IMR-90 (cell line): ENCODE data around the gene NXPH4. TPM values are rescaled to one million over a fixed set of nuclear protein-coding genes. Genes with fewer than 3 reads are reported as not detected.

Source experiments
- ATAC-seq: fragments of 200-7000 bp; cut with Tn5 transposase; 2 replicates; pipeline ENCODE4 v1.9.1; 2020; ENCODE audit warnings: low read depth, mild to moderate bottlenecking, moderate library complexity
- BruUV-seq: library from RNA; stranded (reverse); fragments of 400-500 nt; replicated peaks from 2 replicates; lab custom pipeline; 2021; lab: Mats Ljungman, UMichigan
- CTCF ChIA-PET: fragments of 300-600 bp; formaldehyde crosslinking; extraction: SDS; loops from one replicate; lab custom pipeline; 2021; ENCODE audit warnings: antibody characterized with exemption; lab: Yijun Ruan, JAX
- POLR2A ChIA-PET: fragments of 300-600 bp; sonication (Branson Sonifier 250); formaldehyde crosslinking; loops from one replicate; lab custom pipeline; 2022; ENCODE audit warnings: antibody characterized with exemption; ENCODE audit not compliant: unreplicated experiment; lab: Charles Lee
- DNase-seq: peaks from one replicate; pipeline ENCODE4 v3.0.0; 2013
- H2AFZ ChIP-seq: replicated peaks from 2 replicates; pipeline ENCODE3; 2013; ENCODE audit warnings: low read length, mild to moderate bottlenecking; ENCODE audit not compliant: poor library complexity
- H2AK5ac ChIP-seq: 2 replicates; pipeline ENCODE4 v1.6.1; 2013; ENCODE audit warnings: low read depth, low read length, inconsistent platforms
- H2AK9ac ChIP-seq: replicated peaks from 2 replicates; pipeline ENCODE3; 2013; ENCODE audit warnings: mild to moderate bottlenecking, low read depth, low read length, moderate library complexity; ENCODE audit not compliant: poor library complexity
- H2BK120ac ChIP-seq: 2 replicates; pipeline ENCODE4 v1.6.1; 2013; ENCODE audit warnings: low read depth, low read length, inconsistent platforms
- H2BK15ac ChIP-seq: 3 replicates; pipeline ENCODE4 v1.6.1; 2013; ENCODE audit warnings: low read depth, low read length, inconsistent platforms
- H2BK20ac ChIP-seq: 2 replicates; pipeline ENCODE4 v1.6.1; 2013; ENCODE audit warnings: low read depth, mild to moderate bottlenecking, inconsistent platforms, low read length, moderate library complexity
- H2BK5ac ChIP-seq: 2 replicates; pipeline ENCODE4 v1.6.1; 2013; ENCODE audit warnings: mild to moderate bottlenecking, low read depth, low read length, inconsistent platforms; ENCODE audit not compliant: poor library complexity, severe bottlenecking
- H3K14ac ChIP-seq: replicated peaks from 2 replicates; pipeline ENCODE4 v1.6.1; 2013; ENCODE audit warnings: low read depth, low read length, inconsistent platforms
- H3K18ac ChIP-seq: 2 replicates; pipeline ENCODE4 v1.6.1; 2013; ENCODE audit warnings: low read depth, low read length, control low read depth
- H3K23ac ChIP-seq: 2 replicates; pipeline ENCODE4 v1.6.1; 2013; ENCODE audit warnings: low read depth, low read length, inconsistent platforms
- H3K27ac ChIP-seq: 2 replicates; pipeline ENCODE4 v1.5.1; 2013; ENCODE audit warnings: mild to moderate bottlenecking, control low read depth, low read length; ENCODE audit not compliant: insufficient read depth
- H3K27me3 ChIP-seq: 2 replicates; pipeline ENCODE4 v1.6.1; 2013; ENCODE audit warnings: low read length; ENCODE audit not compliant: control insufficient read depth, insufficient read depth
- H3K36me3 ChIP-seq: 2 replicates; pipeline ENCODE4 v1.6.1; 2013; ENCODE audit warnings: low read length, mixed read lengths; ENCODE audit not compliant: control insufficient read depth, insufficient read depth
- H3K4ac ChIP-seq: 2 replicates; pipeline ENCODE4 v1.6.1; 2013; ENCODE audit warnings: low read depth, low read length, inconsistent platforms
- H3K4me1 ChIP-seq: 2 replicates; pipeline ENCODE4 v1.6.1; 2013; ENCODE audit warnings: low read length, mixed read lengths; ENCODE audit not compliant: control insufficient read depth, insufficient read depth
- H3K4me2 ChIP-seq: 2 replicates; pipeline ENCODE4 v1.6.1; 2013; ENCODE audit warnings: low read depth, mild to moderate bottlenecking, control low read depth, low read length, moderate library complexity
- H3K4me3 ChIP-seq: 2 replicates; pipeline ENCODE4 v1.5.1; 2013; ENCODE audit warnings: low read depth, mild to moderate bottlenecking, control low read depth, low read length, moderate library complexity; ENCODE audit not compliant: insufficient read depth
- H3K56ac ChIP-seq: 2 replicates; pipeline ENCODE4 v1.6.1; 2013; ENCODE audit warnings: low read length, inconsistent platforms; ENCODE audit not compliant: insufficient read depth; ENCODE audit errors: extremely low read depth
- H3K79me1 ChIP-seq, 2 experiments: 2 replicates each; pipeline ENCODE4 v1.6.1; 2013; ENCODE audit warnings: low read length in 2 of 2, inconsistent platforms in 1 of 2, low read depth in 1 of 2
- H3K9ac ChIP-seq: 2 replicates; pipeline ENCODE4 v1.6.1; 2013; ENCODE audit warnings: low read depth, low read length, control low read depth
- H3K9me1 ChIP-seq: 2 replicates; pipeline ENCODE4 v1.6.1; 2013; ENCODE audit warnings: low read length, inconsistent platforms; ENCODE audit not compliant: insufficient read depth
- H3K9me3 ChIP-seq: 2 replicates; pipeline ENCODE4 v1.6.1; 2013; ENCODE audit warnings: low read length; ENCODE audit not compliant: control insufficient read depth, insufficient read depth
- H4K20me1 ChIP-seq: 2 replicates; pipeline ENCODE4 v1.6.1; 2013; ENCODE audit warnings: low read length, inconsistent platforms; ENCODE audit not compliant: insufficient read depth
- H4K5ac ChIP-seq: 2 replicates; pipeline ENCODE4 v1.6.1; 2013; ENCODE audit warnings: mild to moderate bottlenecking, low read depth, low read length, control low read depth
- H4K8ac ChIP-seq, 2 experiments: 2 replicates each; pipeline ENCODE4 v1.6.1; 2013; ENCODE audit warnings: low read depth in 2 of 2, low read length in 2 of 2, control low read depth in 1 of 2, inconsistent platforms in 1 of 2
- H4K91ac ChIP-seq: 2 replicates; pipeline ENCODE4 v1.6.1; 2013; ENCODE audit warnings: low read depth, low read length, inconsistent platforms; ENCODE audit not compliant: insufficient read depth
- CEBPB ChIP-seq: IDR thresholded peaks from 2 replicates; pipeline ENCODE4 v1.6.1; 2012; ENCODE audit warnings: low read depth, low read length, improper control_type of control experiment
- CHD1 ChIP-seq: IDR thresholded peaks from 2 replicates; pipeline ENCODE4 v1.6.1; 2012; ENCODE audit warnings: low read depth, low read length, improper control_type of control experiment
- CTCF ChIP-seq: conservative IDR thresholded peaks from 2 replicates; pipeline ENCODE4 v1.5.1; 2012; ENCODE audit warnings: mild to moderate bottlenecking, low read depth, low read length, improper control_type of control experiment
- ELK1 ChIP-seq: fragments of 150-350 bp; IDR thresholded peaks from 2 replicates; pipeline ENCODE4 v1.6.1; 2016; ENCODE audit warnings: low read depth, mild to moderate bottlenecking, low read length, moderate library complexity, borderline replicate concordance
- MAFK ChIP-seq: IDR thresholded peaks from 2 replicates; pipeline ENCODE4 v1.6.1; 2012; ENCODE audit warnings: low read depth, low read length, improper control_type of control experiment
- MAZ ChIP-seq: IDR thresholded peaks from 2 replicates; pipeline ENCODE4 v1.6.1; 2012; ENCODE audit warnings: low read depth, mild to moderate bottlenecking, low read length, improper control_type of control experiment, moderate library complexity, borderline replicate concordance
- NFE2L2 ChIP-seq: fragments of 150-350 bp; IDR thresholded peaks from 2 replicates; pipeline ENCODE4 v1.6.1; 2016; ENCODE audit warnings: low read depth, mild to moderate bottlenecking, low read length
- POLR2A ChIP-seq: IDR thresholded peaks from 2 replicates; pipeline ENCODE4 v1.6.1; 2012; ENCODE audit warnings: mild to moderate bottlenecking, low read depth, low read length
- RFX5 ChIP-seq: IDR thresholded peaks from 2 replicates; pipeline ENCODE4 v1.8.0; 2012; ENCODE audit warnings: low read depth, mild to moderate bottlenecking, low read length, moderate library complexity
- USF2 ChIP-seq: fragments of 150-350 bp; IDR thresholded peaks from 2 replicates; pipeline ENCODE4 v1.6.1; 2017; ENCODE audit warnings: mild to moderate bottlenecking, antibody characterized with exemption, low read length, low read depth
- WGBS, 2 experiments: methylation state at CpG; one replicate each; pipeline versions ENCODE4 v1.1.5 to v1.1.7; 2013; ENCODE audit warnings: missing lambda C conversion rate in 2 of 2; ENCODE audit not compliant: insufficient read length in 1 of 2; ENCODE audit errors: extremely low coverage in 2 of 2; 5-methylcytosine and 5-hydroxymethylcytosine counted together
- dilution Hi-C: fragments of 300-500 bp; cut with HindIII; formaldehyde crosslinking; loops from one replicate; pipeline ENCODE4 v1.14.3; 2018; ENCODE audit warnings: low sequenced_read_pairs; ENCODE audit not compliant: unreplicated experiment
- in situ Hi-C: fragments of 300-500 bp; cut with MboI; formaldehyde crosslinking; loops from 3 replicates; pipeline ENCODE4 v1.14.3; 2019; ENCODE audit warnings: low sequenced_read_pairs, inconsistent platforms, mixed read lengths
- intact Hi-C: fragments of 100-400 bp; cut with micrococcal nuclease; formaldehyde crosslinking; loops from 2 replicates; pipeline ENCODE4 v1.10.0; 2022
- polyA plus RNA-seq, 3 experiments: library from polyadenylated mRNA; depleted of rRNA; stranded (reverse); fragments of >200 nt; gene quantifications; 2 replicates each; pipeline ENCODE4 v1.2.3, GENCODE V29; 2012; ENCODE audit warnings: low replicate concordance in 1 of 3
- total RNA-seq: library from RNA; depleted of rRNA; stranded (reverse); fragments of >200 nt; gene quantifications from 2 replicates; pipeline ENCODE4 v1.2.3, GENCODE V29; 2012

The NXPH4 gene
- total and polyA plus RNA-seq, 2 of the 4 experiments (the other 2 are of a cell fraction), result 0.36 to 3.8 TPM

- Histone ChIP-seq H2BK20ac (no peak overlapping the region), H3K18ac (no peak overlapping the region), H3K36me3 (peaks cover 100% of the 10 kb centered on the region), H3K9ac (no peak overlapping the region), H4K8ac (no peak overlapping the region), H4K5ac (no peak overlapping the region), H3K9me3 (no peaks in the 10 kb centered on the region), H2AFZ (no peak overlapping the region), H4K91ac (no peak overlapping the region), H3K56ac (no peak overlapping the region), H2BK120ac (no peak overlapping the region), H2BK15ac (no peak overlapping the region), H3K14ac (no peak overlapping the region), H3K79me1 (peaks cover 12 to 20% of the 10 kb centered on the region in 2 experiments), H2BK5ac (no peak overlapping the region), H3K4me1 (no peaks in the 10 kb centered on the region), H3K23ac (no peak overlapping the region), H2AK9ac (no peak overlapping the region), H3K4me3 (no peak overlapping the region), H3K4ac (no peak overlapping the region), H3K9me1 (peaks cover 7% of the 10 kb centered on the region; the same call in 1 of the 2 replicates), H3K27me3 (no peaks in the 10 kb centered on the region), H3K4me2 (no peak overlapping the region), H2AK5ac (no peak overlapping the region), H4K20me1 (peaks cover 19% of the 10 kb centered on the region), H3K27ac (no peak overlapping the region)
- DNase-seq (no peak), ATAC-seq (no peak)
- intact Hi-C loops, result no loop called here
- dilution Hi-C loops, result no loop called here
- CTCF ChIA-PET, result no interaction called here
- no TSS peak for BruUV-seq
- POLR2A ChIA-PET, result no interaction called here
- TF ChIP-seq ELK1 (no peak), MAZ (no peak), CTCF (no peak), USF2 (no peak), RFX5 (no peak), POLR2A (no peak), MAFK (no peak), CHD1 (no peak), CEBPB (no peak), NFE2L2 (no peak)
- 88% methylated on average over 11 of the region's 19 CpGs; no CpG with 5 or more reads in 1 of the 2 experiments for WGBS, 2 experiments
- in situ Hi-C loops, result no loop called here
These were observed 21.4 kb upstream of the NXPH4 start for GRCh38 chr12:57195186-57195585.
